GM18505 (cell line): ENCODE results near the gene TMEM242.
A peak's percentile ranks its signal among the peaks of the same experiment; 100 is the strongest.

Source experiments
- ATAC-seq: cut with Tn5 transposase; IDR thresholded peaks from one replicate; pipeline ENCODE4 v1.9.1; 2021; ENCODE audit not compliant: unreplicated experiment
- POLR2A ChIP-seq: IDR thresholded peaks from 4 replicates; pipeline ENCODE4 v1.6.1; 2011; ENCODE audit warnings: borderline replicate concordance; ENCODE audit not compliant: insufficient read depth, insufficient read length; ENCODE audit errors: extremely low read depth

The TMEM242 gene

DNA sequence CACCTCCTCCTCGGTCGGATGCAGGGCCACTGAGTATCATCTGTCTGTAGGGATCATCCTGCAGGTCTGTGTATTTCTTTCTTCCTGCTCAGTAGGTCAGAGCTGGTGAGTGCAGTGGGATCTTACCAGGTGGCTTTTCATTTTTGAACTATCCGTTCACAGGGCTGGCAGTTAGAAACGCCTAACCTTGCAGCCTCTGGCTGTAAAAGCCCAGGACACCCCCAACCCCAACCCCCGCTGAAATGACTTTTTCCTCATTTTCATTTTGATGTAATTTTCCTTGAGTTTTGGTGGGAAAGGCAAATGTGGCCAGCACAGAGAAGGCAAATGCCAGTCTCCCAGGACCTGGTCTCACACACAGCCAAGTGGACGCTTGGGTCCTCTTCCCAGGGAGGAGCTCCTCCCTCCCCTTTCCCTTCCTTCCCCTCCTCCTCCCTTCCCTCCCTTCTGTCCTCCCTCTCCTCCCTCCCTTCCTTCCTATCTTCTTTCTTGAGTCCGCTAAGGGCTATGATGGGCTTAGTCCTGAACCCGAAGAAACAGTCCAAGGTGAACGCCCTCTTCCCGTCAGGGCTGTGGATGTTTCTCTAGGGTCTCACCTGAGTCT, 36.0 kb downstream of the TMEM242 start:
- no peak for ATAC-seq
- no peak for TF ChIP-seq POLR2A

GRCh38 chr6:157285422-157285779, 37.9 kb downstream of the TMEM242 start:
- TF ChIP-seq POLR2A, result no peak

GRCh38 chr6:157284738-157285421, 38.4 kb downstream of the TMEM242 start:
- TF ChIP-seq POLR2A, result no peak
- no peak for ATAC-seq

More at GRCh38 chr6:157285422-157285779, 37.9 kb downstream of the TMEM242 start:
- no peak for ATAC-seq

- no peak for ATAC-seq
Measured at GRCh38 chr6:157283900-157284737, 39.2 kb downstream of the TMEM242 start.

DNA sequence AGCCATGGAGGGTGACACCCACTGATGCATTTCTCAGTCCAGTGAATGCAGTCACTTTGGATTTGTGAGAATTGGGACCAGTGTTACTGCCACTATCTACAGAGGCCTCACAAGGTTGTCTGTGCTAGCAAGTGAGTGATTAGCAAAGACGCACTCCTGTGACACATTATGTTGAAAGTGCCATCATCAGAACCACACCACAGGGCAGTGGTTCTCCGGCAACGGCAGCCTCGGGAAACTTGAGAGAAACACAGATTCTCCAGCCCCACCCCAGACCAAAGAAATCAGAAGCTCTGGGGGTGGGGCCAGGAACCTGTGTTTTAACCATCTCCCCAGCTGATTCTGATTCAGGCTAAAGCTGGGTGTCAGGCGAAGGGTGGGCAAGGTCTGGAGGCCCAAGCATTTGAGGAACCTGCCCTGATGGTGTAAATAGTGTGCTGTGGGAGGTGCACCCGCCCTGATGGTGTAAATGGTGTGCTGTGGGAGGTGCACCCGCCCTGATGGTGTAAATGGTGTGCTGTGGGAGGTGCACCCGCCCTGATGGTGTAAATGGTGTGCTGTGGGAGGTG, 39.9 kb downstream of the TMEM242 start:
- TF ChIP-seq POLR2A, result no peak
- ATAC-seq, result no peak

More at GRCh38 chr6:157283900-157284737, 39.2 kb downstream of the TMEM242 start:
- TF ChIP-seq POLR2A, result no peak

DNA sequence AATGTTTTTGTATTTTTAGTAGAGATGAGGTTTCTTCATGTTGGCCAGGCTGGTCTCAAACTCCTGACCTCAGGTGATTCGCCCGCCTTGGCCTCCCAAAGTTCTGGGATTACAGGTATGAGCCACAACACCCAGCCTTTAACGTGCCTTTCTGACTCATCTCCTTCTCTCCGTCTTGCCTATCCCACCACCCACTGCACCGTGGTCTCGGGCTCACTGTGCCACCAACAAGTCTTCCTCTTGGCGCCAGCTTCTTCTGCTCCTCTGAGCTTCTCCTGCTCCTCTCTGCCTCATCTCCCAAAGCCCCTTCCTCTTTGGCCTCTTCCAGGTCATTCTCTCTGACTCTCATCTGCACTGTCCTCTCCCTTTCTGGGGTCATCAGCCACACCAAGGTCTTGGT, 41.0 kb downstream of the TMEM242 start:
- TF ChIP-seq POLR2A, result no peak
- ATAC-seq, result no peak

- no peak for TF ChIP-seq POLR2A
- no peak for ATAC-seq
Measured at GRCh38 chr6:157281570-157281969, 41.7 kb downstream of the TMEM242 start.

DNA sequence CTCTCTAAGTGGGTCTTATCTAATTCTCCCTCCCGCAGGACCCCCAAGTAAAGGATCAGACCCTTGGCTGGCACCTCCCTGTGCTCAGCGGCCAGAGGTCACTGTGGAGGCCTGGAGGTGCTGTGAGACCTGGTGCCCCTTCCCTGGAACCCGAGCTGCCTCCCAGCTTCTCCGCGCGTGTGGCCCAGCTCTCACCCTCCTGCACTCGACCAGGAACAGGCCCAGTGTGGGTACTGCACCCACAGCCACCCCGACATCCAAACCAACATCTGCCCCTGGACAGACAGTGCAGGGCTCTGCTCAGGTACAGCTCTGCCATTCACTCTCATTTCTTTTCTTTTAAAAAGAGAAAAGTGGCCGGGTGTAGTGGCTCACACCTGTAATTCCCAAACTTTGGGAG, 42.4 kb downstream of the TMEM242 start:
- no peak for ATAC-seq
- no peak for TF ChIP-seq POLR2A

- no peak for ATAC-seq
- TF ChIP-seq POLR2A, result no peak
Measured at GRCh38 chr6:157280157-157280556, 43.2 kb downstream of the TMEM242 start.

DNA sequence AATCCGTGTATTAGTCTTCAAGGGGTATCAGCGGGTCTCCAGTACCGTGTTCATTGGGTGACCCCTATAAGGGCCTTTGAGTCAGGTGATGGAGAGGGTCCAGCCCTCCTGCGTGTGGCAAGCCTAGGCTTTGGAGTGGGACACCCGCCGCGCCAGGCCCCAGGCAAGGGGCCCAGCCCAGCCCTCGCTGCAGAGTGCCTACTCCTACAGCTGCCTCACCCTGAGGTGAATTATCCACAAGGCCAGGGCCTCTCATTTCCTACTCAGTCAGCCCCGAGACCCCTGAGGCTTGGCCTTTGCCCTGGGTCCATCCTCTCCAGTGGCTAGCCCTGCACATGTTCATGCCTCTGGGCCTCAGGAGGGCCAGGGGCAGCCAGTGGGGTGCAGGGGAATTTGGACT, 45.1 kb downstream of the TMEM242 start:
- no peak for TF ChIP-seq POLR2A
- no peak for ATAC-seq

DNA sequence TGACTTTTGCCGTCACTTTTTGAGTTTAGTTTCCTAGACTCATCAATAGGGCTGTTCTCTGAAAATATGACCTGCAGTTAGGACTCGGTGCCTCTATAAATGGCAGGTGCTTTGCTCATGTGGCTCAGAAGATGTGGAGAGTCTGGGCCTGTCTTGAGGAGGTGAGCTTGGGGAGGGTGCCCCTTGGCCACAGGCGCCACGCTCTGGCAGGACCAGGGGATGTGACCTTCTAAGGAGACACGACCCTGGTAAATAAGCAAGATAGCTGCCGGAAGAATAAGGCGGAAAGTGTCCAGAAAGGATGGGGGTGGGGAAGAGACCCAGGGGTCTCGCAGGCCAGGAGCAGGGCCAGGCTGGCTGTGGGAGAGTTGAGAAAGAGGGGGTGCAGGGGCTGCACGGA, 46.6 kb downstream of the TMEM242 start:
- no peak for ATAC-seq
- no peak for TF ChIP-seq POLR2A

- no peak for ATAC-seq
- TF ChIP-seq POLR2A, result no peak
Measured at GRCh38 chr6:157276134-157276532, 47.2 kb downstream of the TMEM242 start.

- no peak for TF ChIP-seq POLR2A
- peak; percentile 91 for ATAC-seq
Measured at GRCh38 chr6:157274471-157275226, 48.7 kb downstream of the TMEM242 start.
